ENCODE data around the gene DNAAF2.

DNAAF2 gene

DNA sequence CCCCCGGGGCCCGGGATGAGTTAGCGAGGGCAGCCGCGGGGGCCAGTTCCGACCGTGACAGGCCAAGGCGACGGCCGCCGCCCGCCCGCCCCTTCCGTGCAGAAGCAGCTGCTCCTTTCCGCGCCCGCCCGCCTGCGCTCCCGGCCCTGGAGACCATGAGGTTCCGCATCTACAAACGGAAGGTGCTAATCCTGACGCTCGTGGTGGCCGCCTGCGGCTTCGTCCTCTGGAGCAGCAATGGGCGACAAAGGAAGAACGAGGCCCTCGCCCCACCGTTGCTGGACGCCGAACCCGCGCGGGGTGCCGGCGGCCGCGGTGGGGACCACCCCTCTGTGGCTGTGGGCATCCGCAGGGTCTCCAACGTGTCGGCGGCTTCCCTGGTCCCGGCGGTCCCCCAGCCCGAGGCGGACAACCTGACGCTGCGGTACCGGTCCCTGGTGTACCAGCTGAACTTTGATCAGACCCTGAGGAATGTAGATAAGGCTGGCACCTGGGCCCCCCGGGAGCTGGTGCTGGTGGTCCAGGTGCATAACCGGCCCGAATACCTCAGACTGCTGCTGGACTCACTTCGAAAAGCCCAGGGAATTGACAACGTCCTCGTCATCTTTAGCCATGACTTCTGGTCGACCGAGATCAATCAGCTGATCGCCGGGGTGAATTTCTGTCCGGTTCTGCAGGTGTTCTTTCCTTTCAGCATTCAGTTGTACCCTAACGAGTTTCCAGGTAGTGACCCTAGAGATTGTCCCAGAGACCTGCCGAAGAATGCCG is 13.7 kb downstream of the DNAAF2 start:
- peak; percentile 13 for DNase-seq

DNA sequence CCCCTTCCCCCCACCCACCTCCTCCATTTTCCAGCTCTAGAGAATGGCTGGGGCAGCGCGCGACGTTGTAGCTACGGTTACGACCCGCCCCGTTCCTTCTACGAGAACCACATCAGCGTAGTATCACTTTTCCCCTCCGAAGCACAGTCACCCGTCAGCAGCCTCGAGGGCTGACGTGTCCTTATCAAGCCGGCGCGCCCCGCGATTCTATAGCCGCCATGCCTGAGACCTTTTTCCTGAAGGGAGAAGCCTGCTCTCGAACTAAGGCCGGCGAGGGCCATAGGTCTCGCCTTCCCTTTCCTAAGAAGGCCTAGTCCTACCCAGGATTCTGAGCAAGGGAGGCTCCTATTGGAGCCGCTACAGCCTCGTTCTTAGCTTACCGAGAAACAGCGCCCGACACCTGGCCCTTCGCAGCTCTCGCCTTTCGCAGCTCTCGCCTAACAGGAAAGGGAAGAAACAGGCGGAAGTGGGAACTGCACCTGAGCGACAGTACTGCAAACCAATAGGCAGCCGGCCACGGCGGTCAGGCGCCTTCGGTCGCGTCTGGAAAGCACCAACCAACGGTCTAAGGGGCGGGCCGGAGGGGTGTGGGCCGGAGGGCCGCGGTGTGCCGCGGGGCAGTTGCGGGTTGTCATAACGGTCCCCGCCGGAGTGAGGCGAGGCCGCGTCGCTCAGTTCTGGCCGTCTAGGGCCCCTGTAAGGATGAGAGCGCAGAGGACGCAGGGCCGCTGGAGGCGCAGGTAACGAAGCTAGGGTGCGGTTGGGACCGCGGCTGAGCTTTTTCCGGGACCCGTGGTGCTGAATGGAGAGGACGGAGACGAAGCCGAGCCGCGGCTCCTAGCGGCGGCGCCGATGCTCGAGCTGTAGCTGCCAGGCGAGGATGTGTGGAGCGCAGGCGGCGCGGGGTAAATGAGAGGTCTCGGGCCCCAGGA is 14.6 kb downstream of the DNAAF2 start, which contains the start of the genes MGAT2 and RPL36AL:
MGAT2 (plus strand) TSS at position 618 of the 932 bp plus-strand sequence. CDS start 470 bp downstream, outside the sequence.
RPL36AL (minus strand) TSS at position 445 of the 932 bp plus-strand sequence. CDS start 1,522 bp downstream, outside the sequence.
- peak; percentile 95 for DNase-seq

DNA sequence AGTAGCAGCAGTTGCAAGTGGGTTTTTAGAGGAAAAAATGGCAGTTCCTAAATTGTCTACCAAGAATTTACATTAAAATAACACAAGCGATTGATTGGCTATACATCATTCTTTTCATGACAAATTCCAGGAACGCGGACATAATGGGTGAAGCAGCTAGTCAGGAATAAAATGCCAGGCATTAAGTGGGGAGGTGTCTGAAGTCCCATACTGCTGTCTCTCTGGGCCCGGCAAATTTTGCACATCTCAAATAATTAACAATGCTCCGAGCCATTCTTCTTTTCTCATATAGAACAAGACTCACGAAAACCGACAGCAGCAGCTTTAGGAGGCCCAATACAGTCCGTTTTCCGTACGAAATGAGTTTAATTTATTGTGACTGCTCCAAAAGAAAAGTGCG is 15.3 kb downstream of the DNAAF2 start:
- no peak for DNase-seq

DNA sequence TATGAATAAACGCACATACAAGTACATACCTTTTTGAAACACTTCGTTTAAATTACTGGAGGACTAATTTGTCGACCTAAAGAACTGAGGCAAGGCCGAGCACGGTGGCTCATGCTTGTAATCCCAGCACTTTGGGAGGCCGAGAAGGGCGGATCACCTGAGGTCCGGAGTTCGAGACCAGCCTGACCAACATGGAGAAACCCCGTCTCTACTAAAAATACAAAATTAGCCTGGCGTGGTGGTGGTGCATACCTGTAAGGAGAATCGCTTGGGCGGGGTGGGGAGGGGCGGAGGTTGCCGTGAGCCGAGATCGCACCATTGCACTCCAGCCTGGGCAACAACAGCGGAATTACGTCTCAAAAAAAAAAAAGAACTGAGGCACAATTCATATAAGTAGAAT is 15.8 kb downstream of the DNAAF2 start:
- DNase-seq: peak; percentile 13

DNA sequence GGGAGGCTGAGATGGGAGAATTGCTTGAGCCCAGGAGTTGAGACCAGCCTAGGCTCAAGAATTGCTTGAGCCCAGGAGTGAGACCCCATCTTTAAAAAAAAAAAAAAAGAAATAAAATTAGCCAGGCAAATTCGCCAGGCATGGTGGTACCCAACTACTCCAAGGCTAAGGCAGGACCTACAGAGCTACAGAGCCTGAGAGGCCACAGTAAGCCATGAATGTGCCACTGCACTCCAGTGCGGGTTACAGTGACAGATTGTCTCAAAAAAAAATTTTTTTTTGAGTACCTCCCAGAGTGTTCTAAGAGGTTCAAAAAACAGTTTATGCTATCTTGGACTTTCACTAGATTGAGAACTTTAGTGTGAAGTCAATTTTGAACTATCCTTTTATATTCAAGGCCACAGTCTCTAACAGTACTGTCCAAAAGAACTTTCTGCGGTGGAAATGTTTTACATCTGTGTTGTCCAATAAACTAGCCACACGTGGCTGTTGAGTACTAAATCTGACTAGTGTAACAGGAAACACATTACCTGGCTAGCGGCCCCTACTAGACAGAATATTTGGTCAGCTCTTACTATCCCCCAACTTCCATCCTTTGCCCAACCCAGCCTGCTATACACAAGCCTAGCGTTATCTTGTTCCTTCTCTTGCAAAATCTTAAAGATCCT is 17.1 kb downstream of the DNAAF2 start:
- DNase-seq: no peak

DNA sequence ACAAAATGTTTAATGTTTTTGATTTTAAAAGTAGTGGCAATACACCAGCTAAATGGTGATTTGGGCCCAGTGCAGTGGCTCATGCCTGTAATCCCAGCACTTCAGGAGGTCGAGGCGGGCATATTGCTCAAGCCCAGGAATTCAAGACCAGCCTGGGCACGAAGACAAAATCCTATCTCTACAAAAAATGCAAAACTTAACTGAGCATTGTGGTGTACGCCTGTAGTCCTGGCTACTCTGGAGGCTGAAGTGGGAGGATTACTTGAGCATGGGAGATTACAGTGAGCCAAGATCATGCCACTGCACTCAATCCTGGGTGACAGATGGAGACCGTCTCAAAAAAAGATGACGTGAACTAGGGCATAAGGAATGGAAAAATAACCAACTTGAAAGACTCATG is 19.3 kb downstream of the DNAAF2 start:
- no peak for DNase-seq

DNA sequence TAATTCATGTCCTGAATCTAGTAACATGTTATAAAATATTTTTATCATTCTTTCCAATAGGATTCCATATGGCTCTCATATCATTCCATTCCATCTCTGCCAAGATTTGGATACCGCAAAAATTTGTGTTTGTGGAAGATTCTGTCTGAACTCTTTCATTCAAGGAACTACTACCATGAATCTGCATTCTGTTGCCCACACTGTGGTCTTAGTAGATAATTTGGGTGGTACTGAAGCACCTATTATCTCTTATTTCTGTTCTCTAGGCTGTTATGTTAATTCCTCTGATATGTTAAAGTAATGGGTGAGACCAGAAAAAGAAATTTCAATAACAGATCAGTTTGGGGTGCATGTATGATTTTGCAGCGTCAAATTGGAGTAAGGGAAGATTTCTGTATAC is 20.8 kb downstream of the DNAAF2 start:
- no peak for DNase-seq

DNA sequence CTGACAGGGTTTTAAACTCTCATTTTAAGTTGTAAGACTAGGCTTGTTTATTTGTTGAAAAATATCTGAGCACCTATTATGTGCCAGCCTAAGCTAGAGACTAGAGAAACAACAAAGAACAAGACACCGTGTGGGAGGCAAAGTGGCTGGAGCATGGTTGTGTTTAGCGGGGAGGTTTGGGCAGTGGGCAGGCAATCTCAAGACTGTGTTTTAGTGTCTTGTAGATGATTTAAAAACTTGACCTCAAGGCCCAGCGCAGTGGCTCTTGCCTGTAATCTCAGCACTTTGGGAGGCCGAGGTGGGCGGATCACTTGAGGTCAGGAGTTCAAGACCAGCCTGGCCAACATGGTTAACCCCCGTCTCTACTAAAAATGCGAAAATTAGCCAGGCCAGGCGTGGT is 22.4 kb downstream of the DNAAF2 start:
- no peak for DNase-seq

DNA sequence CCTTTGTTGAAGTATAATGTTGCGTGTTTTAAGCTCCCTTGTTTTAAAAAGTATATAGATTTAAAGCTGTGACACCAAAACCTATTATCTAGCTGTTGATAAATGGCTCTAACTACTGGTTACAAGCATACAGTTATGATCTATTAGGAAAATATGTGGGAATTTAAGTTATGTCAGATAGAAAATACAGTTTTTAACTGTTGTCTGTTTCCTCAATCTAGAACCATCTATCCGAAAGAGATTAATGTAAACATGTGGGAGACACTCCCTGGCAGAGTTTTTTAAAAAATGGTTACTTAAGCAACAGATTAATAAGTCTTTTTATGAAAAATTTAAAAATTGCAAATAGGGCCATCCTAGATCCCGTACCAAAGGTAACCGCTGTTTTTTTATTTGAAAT is 22.8 kb downstream of the DNAAF2 start:
- no peak for DNase-seq

DNA sequence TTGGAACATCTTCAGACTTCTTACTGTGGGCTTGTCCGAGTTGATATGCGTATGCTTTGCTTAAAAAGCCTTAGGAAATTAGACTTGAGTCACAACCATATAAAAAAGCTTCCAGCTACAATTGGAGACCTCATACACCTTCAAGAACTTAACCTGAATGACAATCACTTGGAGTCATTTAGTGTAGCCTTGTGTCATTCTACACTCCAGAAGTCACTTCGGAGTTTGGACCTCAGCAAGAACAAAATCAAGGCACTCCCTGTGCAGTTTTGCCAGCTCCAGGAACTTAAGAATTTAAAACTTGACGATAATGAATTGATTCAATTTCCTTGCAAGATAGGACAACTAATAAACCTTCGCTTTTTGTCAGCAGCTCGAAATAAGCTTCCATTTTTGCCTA is 27.5 kb downstream of the DNAAF2 start:
- no peak for DNase-seq

DNA sequence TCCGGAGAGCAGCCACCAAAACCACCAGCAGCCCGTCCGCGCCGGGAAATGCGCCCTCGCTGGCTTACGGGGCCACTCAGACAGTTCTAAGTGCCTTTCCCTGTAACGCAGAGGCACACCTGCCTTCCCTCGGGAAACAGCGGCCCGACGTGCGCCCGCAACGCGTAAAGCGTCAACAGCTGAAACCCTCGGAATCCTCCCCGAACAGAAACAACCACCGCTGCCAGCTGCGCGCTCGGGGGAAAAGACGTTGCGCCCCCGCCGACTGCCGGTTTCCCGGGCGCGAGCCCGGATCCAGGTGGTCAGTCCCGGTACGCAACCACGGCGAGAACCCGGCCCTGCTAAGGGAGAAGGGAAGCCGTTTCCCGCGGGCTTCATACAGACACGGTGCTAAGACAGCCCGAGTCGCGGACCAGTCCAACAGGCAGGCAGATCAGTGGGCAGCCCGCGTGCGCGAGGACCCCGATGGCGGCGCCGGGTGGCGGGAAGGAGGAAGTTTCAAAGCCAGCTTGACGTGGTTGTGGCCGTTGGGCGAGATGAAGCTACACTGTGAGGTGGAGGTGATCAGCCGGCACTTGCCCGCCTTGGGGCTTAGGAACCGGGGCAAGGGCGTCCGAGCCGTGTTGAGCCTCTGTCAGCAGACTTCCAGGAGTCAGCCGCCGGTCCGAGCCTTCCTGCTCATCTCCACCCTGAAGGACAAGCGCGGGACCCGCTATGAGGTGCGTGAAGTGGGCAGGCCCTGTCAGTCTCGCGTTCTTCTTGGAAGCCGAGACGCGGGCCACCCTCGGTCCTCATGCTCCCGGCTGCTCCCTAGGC is 36.4 kb downstream of the DNAAF2 start, which contains the start of gene LRR1:
LRR1 (plus strand) TSS at position 456 of the 816 bp plus-strand sequence; CDS start at position 537, 81 bp downstream.
- peak; percentile 88 for DNase-seq

DNA sequence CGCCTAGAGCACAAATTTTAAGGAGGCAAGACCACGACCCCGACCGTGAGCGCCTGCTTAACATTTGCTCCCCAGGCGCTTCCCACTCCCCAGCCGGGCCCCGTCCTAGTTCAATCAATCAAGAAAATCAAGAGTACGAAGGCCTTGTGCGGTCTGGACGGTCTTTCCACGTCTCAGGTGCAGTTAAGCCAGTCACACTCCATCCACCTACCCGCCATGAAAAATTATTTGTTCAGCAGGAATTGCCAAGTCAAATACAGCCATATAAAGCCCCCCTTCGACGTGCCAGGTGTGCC is 36.9 kb downstream of the DNAAF2 start:
- no peak for DNase-seq

DNA sequence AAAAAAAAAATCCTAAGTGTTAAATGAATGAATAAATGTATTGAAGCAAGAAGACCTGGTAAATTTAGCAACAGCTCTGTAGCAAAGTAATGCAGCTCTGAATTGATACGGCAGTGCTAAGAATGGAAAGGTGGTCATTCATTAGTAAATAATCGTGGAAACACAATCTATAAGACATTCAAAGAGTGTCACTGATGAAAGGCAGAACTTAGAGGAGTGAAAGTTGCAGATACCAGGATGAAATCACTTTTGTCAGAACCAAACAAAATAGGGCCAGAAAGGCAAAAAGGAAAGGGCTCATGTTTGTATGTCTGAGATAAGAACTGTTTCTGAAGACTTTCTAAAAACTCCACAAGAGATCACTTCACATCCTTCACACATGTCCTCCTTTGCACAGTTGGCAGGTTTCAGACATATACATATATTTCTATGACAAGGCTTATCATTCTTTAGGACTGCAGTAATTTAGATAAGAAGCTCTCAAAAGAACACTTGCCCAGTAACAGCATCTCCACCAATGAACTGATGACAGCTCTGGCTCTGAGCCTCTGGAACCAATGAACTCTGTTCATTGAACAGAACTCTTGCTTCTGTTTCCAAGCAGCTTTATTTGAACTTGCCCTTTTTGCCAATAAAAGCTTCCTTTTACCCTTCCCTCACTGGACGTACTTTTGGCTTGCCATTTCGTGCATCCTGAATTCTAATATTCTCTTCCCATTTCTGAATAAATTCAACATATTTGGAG is 40.5 kb downstream of the DNAAF2 start:
- DNase-seq: no peak

DNA sequence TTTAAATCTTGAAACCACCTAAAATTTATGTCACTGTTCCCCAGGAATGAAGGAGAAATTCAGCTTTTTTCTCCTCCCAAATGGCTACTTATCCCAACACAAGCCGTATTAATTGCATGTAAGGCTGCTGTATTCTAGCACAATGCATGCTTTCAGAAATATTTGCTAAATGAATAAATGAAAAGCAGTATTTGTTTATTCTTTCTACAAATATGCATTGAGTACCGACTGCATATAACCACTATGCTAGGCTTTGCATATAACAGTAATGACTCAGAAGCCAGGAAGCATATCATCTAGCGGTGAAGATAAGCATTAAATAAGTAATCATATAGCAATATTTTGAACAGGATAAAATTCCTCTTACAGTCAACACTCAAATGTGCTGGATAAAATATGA is 42.0 kb downstream of the DNAAF2 start:
- DNase-seq: no peak

DNA sequence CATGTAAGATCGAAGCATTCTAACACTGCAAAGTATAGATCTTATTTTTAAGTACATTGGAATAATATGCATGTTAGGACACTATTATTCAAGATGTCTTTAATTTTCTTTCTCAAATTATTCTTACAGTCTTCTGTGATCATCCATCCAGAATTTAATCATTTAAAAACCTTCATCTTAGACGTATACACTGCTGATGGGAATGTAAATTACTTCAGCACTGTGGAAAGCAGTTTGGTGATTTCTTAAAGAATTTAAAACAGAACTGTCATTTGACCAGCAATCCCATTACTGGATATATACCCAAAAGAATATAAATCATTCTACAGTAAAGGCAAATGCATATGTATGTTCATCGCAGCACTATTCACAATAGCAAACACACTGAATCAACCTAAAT is 45.7 kb downstream of the DNAAF2 start:
- no peak for DNase-seq

DNA sequence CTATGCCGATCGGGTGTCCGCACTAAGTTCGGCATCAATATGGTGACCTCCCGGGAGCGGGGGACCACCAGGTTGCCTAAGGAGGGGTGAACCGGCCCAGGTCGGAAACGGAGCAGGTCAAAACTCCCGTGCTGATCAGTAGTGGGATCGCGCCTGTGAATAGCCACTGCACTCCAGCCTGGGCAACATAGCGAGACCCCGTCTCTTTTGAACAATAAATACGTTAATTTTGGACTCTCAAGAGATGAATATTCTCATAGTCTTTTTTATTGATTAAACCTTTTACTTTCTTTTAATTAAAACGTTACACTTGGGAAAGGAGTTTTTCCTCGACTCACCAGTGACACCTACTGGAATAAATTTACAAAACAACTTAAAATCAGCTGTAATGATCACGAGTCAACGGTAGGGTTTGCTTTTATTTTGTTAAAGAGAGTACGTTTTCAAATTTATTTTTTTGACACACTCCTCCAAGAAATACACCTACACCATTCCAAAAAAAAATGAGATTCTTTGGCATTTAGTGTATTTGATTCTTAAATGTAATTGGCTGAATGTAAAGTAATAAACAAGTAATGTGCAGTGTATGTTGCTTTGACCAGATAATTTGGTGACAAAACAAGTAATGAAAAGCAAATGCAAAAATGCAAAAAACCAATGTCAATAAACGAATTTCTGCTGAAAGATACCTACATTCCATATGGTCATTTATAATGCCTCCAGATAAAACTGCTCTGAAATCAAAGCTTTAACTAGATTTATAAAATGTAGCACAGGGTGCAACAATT is 48.2 kb downstream of the DNAAF2 start:
- DNase-seq: peak; percentile 85

DNA sequence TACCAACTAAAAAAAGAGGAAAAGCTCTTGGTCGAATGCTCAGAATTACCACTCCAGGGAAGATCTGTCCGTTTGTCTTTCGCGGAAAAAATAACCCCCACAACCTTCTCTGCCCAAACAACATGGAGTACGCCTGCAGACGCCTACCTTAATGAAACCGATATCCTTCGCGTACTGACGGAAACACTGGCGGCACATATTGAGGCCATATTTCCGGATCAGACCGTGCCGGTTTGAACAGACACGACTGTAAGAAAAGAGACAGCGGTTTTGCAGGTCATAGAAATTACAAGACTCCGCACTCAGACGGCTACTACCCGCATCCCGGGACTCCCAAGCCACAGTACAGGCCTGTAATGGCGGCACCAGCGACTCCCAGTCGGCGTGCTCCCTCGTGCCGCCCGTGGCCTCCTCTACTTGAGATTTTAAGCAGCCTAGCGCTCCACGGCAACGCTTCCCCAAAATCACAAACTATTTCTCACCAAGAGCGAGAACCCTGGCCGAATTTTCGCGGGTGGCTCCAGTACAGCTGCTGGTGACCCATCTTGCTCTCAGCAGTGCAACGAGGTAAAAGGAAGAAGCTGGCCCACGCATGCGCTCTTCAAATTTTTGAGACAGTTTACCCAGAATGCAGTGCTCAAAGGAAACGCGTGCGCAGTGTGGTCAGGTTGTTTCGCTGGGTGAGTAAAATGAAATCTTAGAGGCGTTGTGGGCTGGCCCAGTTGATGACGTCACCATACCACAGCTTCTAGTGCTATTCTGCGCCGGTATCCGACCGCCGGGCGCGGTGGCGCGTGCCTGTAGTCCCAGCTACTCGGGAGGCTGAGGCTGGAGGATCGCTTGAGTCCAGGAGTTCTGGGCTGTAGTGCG is 49.0 kb downstream of the DNAAF2 start, which contains the start of gene RPS29:
RPS29 (minus strand) TSS at position 578 of the 870 bp plus-strand sequence; CDS start at position 544, 34 bp downstream.
- peak; percentile 99 for DNase-seq

DNA sequence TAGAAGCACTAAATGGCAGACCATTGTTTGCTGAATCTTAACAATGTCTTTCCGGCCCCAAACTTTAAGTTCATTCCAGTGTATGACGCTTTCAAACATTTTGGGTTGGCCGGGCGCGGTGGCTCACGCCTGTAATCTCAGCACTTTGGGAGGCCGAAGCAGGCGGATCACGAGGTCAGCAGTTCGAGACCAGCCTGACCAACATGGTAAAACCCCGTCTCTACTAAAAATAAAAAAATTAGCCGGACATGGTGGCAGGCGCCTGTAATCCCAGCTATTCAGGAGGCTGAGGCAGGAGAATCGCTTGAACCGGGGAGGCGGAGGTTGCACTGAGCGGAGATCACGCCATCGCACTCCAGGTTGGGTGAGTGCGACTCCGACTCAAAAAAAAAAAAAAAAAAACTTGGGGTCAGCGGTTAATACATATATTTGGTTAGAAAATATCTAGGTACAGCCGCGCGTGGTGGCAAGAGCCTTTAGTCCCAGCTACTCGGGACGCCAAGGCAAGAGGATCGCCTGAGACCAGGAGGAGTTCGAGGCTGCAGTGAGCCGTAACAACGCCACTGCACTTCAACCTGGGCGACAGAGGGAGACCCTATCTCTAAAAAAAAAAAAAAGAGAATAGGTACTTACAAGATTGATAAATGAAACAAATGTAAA is 49.9 kb downstream of the DNAAF2 start:
- DNase-seq: peak; percentile 26

DNA sequence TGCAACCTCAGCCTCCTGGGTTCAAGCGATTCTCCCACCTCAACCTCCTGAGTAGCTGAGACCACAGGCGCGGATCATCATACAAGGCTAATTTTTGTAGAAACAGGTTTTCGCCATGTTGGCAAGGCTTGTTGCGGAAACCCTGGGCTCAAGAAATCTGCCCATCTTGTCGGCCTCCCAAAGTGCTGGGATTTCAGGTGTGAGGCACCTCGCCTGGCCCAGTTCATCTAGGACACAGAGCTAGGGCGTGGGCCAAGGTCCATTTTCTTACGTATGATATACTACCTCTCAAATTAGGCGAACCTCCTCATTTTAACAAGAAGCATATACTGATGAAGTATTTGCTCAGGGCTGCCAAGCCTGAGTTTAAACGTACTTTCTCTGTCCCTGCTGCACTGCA is 51.0 kb downstream of the DNAAF2 start:
- DNase-seq: no peak
